ENCODE results near the gene PRKG1. TPM values are rescaled to one million over a fixed set of nuclear protein-coding genes. Genes with fewer than 3 reads are reported as not detected.

Gene PRKG1
- polyA plus RNA-seq, 2 donors, result 0.84 to 0.87 TPM

GRCh38 chr10:51244309-51244708, 170.0 kb downstream of the PRKG1 start:
- H3K27me3 ChIP-seq (ENCODE audit: control insufficient read depth in 1 of 2, insufficient read depth in 2 of 2, low read length in 2 of 2), result no peaks in the 10 kb centered on the region
- H3K36me3 ChIP-seq (ENCODE audit: control insufficient read depth in 2 of 2, insufficient read depth in 2 of 2, low read length in 1 of 2), result no peaks in the 10 kb centered on the region
- WGBS, 2 donors, result 24 to 52% methylated on average over 1 of the region's 1 CpG
- H3K9me3 ChIP-seq (ENCODE audit: control insufficient read depth in 2 of 2, insufficient read depth in 1 of 2, low read depth in 1 of 2, low read length in 1 of 2), result no peaks in the 10 kb centered on the region
- no peak overlapping the region for H3K4me3 ChIP-seq (ENCODE audit: low read depth in 1 of 2, low read length in 2 of 2)
- no peak overlapping the region for H3K27ac ChIP-seq (ENCODE audit: low read depth in 2 of 2, low read length in 1 of 2)
- H3K4me1 ChIP-seq (ENCODE audit: control insufficient read depth in 2 of 2, insufficient read depth in 2 of 2, low read length in 1 of 2), result no peaks in the 10 kb centered on the region

GRCh38 chr10:51244748-51245490, 170.6 kb downstream of the PRKG1 start:
- no peaks in the 10 kb centered on the region for H3K9me3 ChIP-seq (ENCODE audit: control insufficient read depth in 2 of 2, insufficient read depth in 1 of 2, low read depth in 1 of 2, low read length in 1 of 2)
- no peaks in the 10 kb centered on the region for H3K27me3 ChIP-seq (ENCODE audit: control insufficient read depth in 1 of 2, insufficient read depth in 2 of 2, low read length in 2 of 2)
- no peaks in the 10 kb centered on the region for H3K36me3 ChIP-seq (ENCODE audit: control insufficient read depth in 2 of 2, insufficient read depth in 2 of 2, low read length in 1 of 2)
- WGBS, 2 donors, result 32 to 35% methylated on average over 4 of the region's 4 CpGs
- H3K27ac ChIP-seq (ENCODE audit: low read depth in 2 of 2, low read length in 1 of 2), result no peak overlapping the region
- H3K4me1 ChIP-seq (ENCODE audit: control insufficient read depth in 2 of 2, insufficient read depth in 2 of 2, low read length in 1 of 2), result no peaks in the 10 kb centered on the region
- H3K4me3 ChIP-seq (ENCODE audit: low read depth in 1 of 2, low read length in 2 of 2), result no peak overlapping the region

- WGBS, 2 donors, result 39 to 62% methylated on average over 1 of the region's 1 CpG
- Histone ChIP-seq H3K4me1 (ENCODE audit: control insufficient read depth in 2 of 2, insufficient read depth in 2 of 2, low read length in 1 of 2) (no peaks in the 10 kb centered on the region), H3K36me3 (ENCODE audit: control insufficient read depth in 2 of 2, insufficient read depth in 2 of 2, low read length in 1 of 2) (no peaks in the 10 kb centered on the region), H3K27ac (ENCODE audit: low read depth in 2 of 2, low read length in 1 of 2) (no peak overlapping the region), H3K9me3 (ENCODE audit: control insufficient read depth in 2 of 2, insufficient read depth in 1 of 2, low read depth in 1 of 2, low read length in 1 of 2) (no peaks in the 10 kb centered on the region), H3K4me3 (ENCODE audit: low read depth in 1 of 2, low read length in 2 of 2) (no peak overlapping the region), H3K27me3 (ENCODE audit: control insufficient read depth in 1 of 2, insufficient read depth in 2 of 2, low read length in 2 of 2) (no peaks in the 10 kb centered on the region)
Measured at GRCh38 chr10:51246156-51246555, 171.9 kb downstream of the PRKG1 start.

GRCh38 chr10:51250278-51250920, 176.1 kb downstream of the PRKG1 start:
- Histone ChIP-seq H3K9me3 (ENCODE audit: control insufficient read depth in 2 of 2, insufficient read depth in 1 of 2, low read depth in 1 of 2, low read length in 1 of 2) (no peaks in the 10 kb centered on the region), H3K27me3 (ENCODE audit: control insufficient read depth in 1 of 2, insufficient read depth in 2 of 2, low read length in 2 of 2) (no peaks in the 10 kb centered on the region), H3K4me3 (ENCODE audit: low read depth in 1 of 2, low read length in 2 of 2) (no peak overlapping the region), H3K27ac (ENCODE audit: low read depth in 2 of 2, low read length in 1 of 2) (no peak overlapping the region), H3K36me3 (ENCODE audit: control insufficient read depth in 2 of 2, insufficient read depth in 2 of 2, low read length in 1 of 2) (no peaks in the 10 kb centered on the region), H3K4me1 (ENCODE audit: control insufficient read depth in 2 of 2, insufficient read depth in 2 of 2, low read length in 1 of 2) (no peaks in the 10 kb centered on the region)
- 68 to 72% methylated on average over 1 of the region's 1 CpG for WGBS, 2 donors

GRCh38 chr10:51251110-51251509, 176.8 kb downstream of the PRKG1 start:
- no peaks in the 10 kb centered on the region for H3K4me1 ChIP-seq (ENCODE audit: control insufficient read depth in 2 of 2, insufficient read depth in 2 of 2, low read length in 1 of 2)
- H3K27ac ChIP-seq (ENCODE audit: low read depth in 2 of 2, low read length in 1 of 2), result no peak overlapping the region
- no peaks in the 10 kb centered on the region for H3K27me3 ChIP-seq (ENCODE audit: control insufficient read depth in 1 of 2, insufficient read depth in 2 of 2, low read length in 2 of 2)
- WGBS, 2 donors, result 27 to 42% methylated on average over 1 of the region's 1 CpG
- H3K4me3 ChIP-seq (ENCODE audit: low read depth in 1 of 2, low read length in 2 of 2), result no peak overlapping the region
- H3K9me3 ChIP-seq (ENCODE audit: control insufficient read depth in 2 of 2, insufficient read depth in 1 of 2, low read depth in 1 of 2, low read length in 1 of 2), result no peaks in the 10 kb centered on the region
- H3K36me3 ChIP-seq (ENCODE audit: control insufficient read depth in 2 of 2, insufficient read depth in 2 of 2, low read length in 1 of 2), result no peaks in the 10 kb centered on the region

- Histone ChIP-seq H3K27me3 (ENCODE audit: control insufficient read depth in 1 of 2, insufficient read depth in 2 of 2, low read length in 2 of 2) (no peaks in the 10 kb centered on the region), H3K27ac (ENCODE audit: low read depth in 2 of 2, low read length in 1 of 2) (no peak overlapping the region), H3K4me3 (ENCODE audit: low read depth in 1 of 2, low read length in 2 of 2) (no peak overlapping the region), H3K9me3 (ENCODE audit: control insufficient read depth in 2 of 2, insufficient read depth in 1 of 2, low read depth in 1 of 2, low read length in 1 of 2) (no peaks in the 10 kb centered on the region), H3K4me1 (ENCODE audit: control insufficient read depth in 2 of 2, insufficient read depth in 2 of 2, low read length in 1 of 2) (no peaks in the 10 kb centered on the region), H3K36me3 (ENCODE audit: control insufficient read depth in 2 of 2, insufficient read depth in 2 of 2, low read length in 1 of 2) (no peaks in the 10 kb centered on the region)
- WGBS, 2 donors, result 71 to 75% methylated on average over 4 of the region's 4 CpGs
Measured at GRCh38 chr10:51255381-51255780, 181.1 kb downstream of the PRKG1 start.

GRCh38 chr10:51257511-51258248, 183.4 kb downstream of the PRKG1 start:
- no peaks in the 10 kb centered on the region for H3K9me3 ChIP-seq (ENCODE audit: control insufficient read depth in 2 of 2, insufficient read depth in 1 of 2, low read depth in 1 of 2, low read length in 1 of 2)
- H3K27me3 ChIP-seq (ENCODE audit: control insufficient read depth in 1 of 2, insufficient read depth in 2 of 2, low read length in 2 of 2), result no peaks in the 10 kb centered on the region
- H3K4me3 ChIP-seq (ENCODE audit: low read depth in 1 of 2, low read length in 2 of 2), result no peak overlapping the region
- H3K4me1 ChIP-seq (ENCODE audit: control insufficient read depth in 2 of 2, insufficient read depth in 2 of 2, low read length in 1 of 2), result no peaks in the 10 kb centered on the region
- 78 to 87% methylated on average over 7 of the region's 7 CpGs for WGBS, 2 donors
- H3K27ac ChIP-seq (ENCODE audit: low read depth in 2 of 2, low read length in 1 of 2), result no peak overlapping the region
- no peaks in the 10 kb centered on the region for H3K36me3 ChIP-seq (ENCODE audit: control insufficient read depth in 2 of 2, insufficient read depth in 2 of 2, low read length in 1 of 2)

GRCh38 chr10:51260376-51260775, 186.1 kb downstream of the PRKG1 start:
- Histone ChIP-seq H3K27me3 (ENCODE audit: control insufficient read depth in 1 of 2, insufficient read depth in 2 of 2, low read length in 2 of 2) (no peaks in the 10 kb centered on the region), H3K9me3 (ENCODE audit: control insufficient read depth in 2 of 2, insufficient read depth in 1 of 2, low read depth in 1 of 2, low read length in 1 of 2) (no peaks in the 10 kb centered on the region), H3K4me1 (ENCODE audit: control insufficient read depth in 2 of 2, insufficient read depth in 2 of 2, low read length in 1 of 2) (no peaks in the 10 kb centered on the region), H3K27ac (ENCODE audit: low read depth in 2 of 2, low read length in 1 of 2) (no peak overlapping the region), H3K36me3 (ENCODE audit: control insufficient read depth in 2 of 2, insufficient read depth in 2 of 2, low read length in 1 of 2) (no peaks in the 10 kb centered on the region), H3K4me3 (ENCODE audit: low read depth in 1 of 2, low read length in 2 of 2) (no peak overlapping the region)
- 97 to 98% methylated on average over 2 of the region's 2 CpGs for WGBS, 2 donors

GRCh38 chr10:51266496-51266895, 192.2 kb downstream of the PRKG1 start:
- H3K36me3 ChIP-seq (ENCODE audit: control insufficient read depth in 2 of 2, insufficient read depth in 2 of 2, low read length in 1 of 2), result no peaks in the 10 kb centered on the region
- no peak overlapping the region for H3K4me3 ChIP-seq (ENCODE audit: low read depth in 1 of 2, low read length in 2 of 2)
- 85 to 88% methylated on average over 3 of the region's 3 CpGs for WGBS, 2 donors
- no peak overlapping the region for H3K27ac ChIP-seq (ENCODE audit: low read depth in 2 of 2, low read length in 1 of 2)
- no peaks in the 10 kb centered on the region for H3K4me1 ChIP-seq (ENCODE audit: control insufficient read depth in 2 of 2, insufficient read depth in 2 of 2, low read length in 1 of 2)
- H3K27me3 ChIP-seq (ENCODE audit: control insufficient read depth in 1 of 2, insufficient read depth in 2 of 2, low read length in 2 of 2), result no peaks in the 10 kb centered on the region
- no peaks in the 10 kb centered on the region for H3K9me3 ChIP-seq (ENCODE audit: control insufficient read depth in 2 of 2, insufficient read depth in 1 of 2, low read depth in 1 of 2, low read length in 1 of 2)

Data from esophagus (tissue), 2 donors.